ENCODE results near the gene CHN2.

Gene CHN2

GRCh38 chr7:29410996-29411395 lies 216.4 kb downstream of the CHN2 start:
- H3K27ac ChIP-seq, result no peak overlapping the region
- H3K27me3 ChIP-seq (ENCODE audit: insufficient read depth, low read depth), result no peaks in the 10 kb centered on the region
- H3K4me1 ChIP-seq (ENCODE audit: low read depth, poor library complexity, severe bottlenecking), result peaks cover 18% of the 10 kb centered on the region
- no peak overlapping the region for H2AFZ ChIP-seq (ENCODE audit: low read depth)
- H3K9ac ChIP-seq, result no peak overlapping the region
- H3K36me3 ChIP-seq (ENCODE audit: insufficient read depth), result no peaks in the 10 kb centered on the region
- H4K20me1 ChIP-seq (ENCODE audit: insufficient read depth), result no peaks in the 10 kb centered on the region
- no peak overlapping the region for H3K4me2 ChIP-seq
- H3K4me3 ChIP-seq (IDR thresholded peaks at IDR 0.05; ENCODE audit: insufficient read depth, low read depth, low read length), result no peak overlapping the region
- no peaks in the 10 kb centered on the region for H3K79me2 ChIP-seq (ENCODE audit: insufficient read depth, low read depth)
- TF ChIP-seq CTCF (conservative IDR thresholded peaks at IDR 0.05; ENCODE audit: low read depth, low read length), result no peak

DNA sequence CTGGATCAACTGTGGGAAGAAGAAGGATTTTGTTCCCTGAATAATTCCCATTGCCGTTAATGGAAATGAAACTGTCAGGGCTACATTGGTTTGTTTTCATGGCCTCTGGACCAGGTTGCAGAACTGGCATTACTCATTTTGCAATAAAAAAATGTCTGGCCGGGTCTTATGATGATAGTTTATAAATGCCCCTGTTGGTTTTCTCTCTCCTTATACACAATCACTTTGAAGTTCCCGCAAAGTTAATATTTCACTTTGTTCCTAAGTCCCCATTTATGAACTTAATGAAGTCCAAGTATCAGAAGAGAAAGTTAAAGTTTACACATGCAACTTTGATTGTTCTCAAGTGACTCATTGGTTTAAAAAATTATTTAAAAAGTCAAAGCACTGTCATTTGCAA lies 218.3 kb downstream of the CHN2 start:
- Histone ChIP-seq H3K4me3 (IDR thresholded peaks at IDR 0.05; ENCODE audit: insufficient read depth, low read depth, low read length) (no peak overlapping the region), H3K36me3 (ENCODE audit: insufficient read depth) (no peaks in the 10 kb centered on the region), H3K4me2 (no peak overlapping the region), H2AFZ (ENCODE audit: low read depth) (no peak overlapping the region), H3K27ac (no peak overlapping the region), H3K79me2 (ENCODE audit: insufficient read depth, low read depth) (no peaks in the 10 kb centered on the region), H3K9ac (no peak overlapping the region), H3K4me1 (ENCODE audit: low read depth, poor library complexity, severe bottlenecking) (peaks cover 19% of the 10 kb centered on the region), H3K27me3 (ENCODE audit: insufficient read depth, low read depth) (no peaks in the 10 kb centered on the region), H4K20me1 (ENCODE audit: insufficient read depth) (no peaks in the 10 kb centered on the region)
- no peak for TF ChIP-seq CTCF (conservative IDR thresholded peaks at IDR 0.05; ENCODE audit: low read depth, low read length)

DNA sequence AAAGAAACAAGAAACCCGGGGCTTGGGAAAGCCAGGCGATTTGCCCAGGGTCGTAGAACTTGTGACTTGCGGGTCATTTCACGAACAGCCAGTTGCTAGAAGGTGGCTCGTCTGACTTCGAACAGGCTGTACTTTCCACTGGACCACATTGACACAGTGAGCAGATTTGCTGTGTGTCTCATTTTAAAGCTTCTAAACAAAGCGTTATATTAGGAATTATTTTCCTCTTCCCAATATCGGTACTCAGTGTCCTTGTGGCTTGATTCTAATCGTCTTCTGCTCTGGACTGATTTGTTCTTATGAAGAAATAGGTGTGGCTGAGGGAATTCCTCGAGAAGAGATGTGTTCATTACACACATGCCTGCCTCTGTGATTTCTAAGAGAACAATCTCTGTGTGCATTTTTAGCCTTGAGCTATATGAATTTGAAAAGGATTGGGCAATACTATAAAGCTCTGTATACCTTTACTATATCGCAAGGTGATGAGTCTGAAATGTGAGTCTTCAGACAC lies 219.1 kb downstream of the CHN2 start:
- H4K20me1 ChIP-seq (ENCODE audit: insufficient read depth), result no peaks in the 10 kb centered on the region
- TF ChIP-seq CTCF (conservative IDR thresholded peaks at IDR 0.05; ENCODE audit: low read depth, low read length), result no peak
- H3K36me3 ChIP-seq (ENCODE audit: insufficient read depth), result no peaks in the 10 kb centered on the region
- H2AFZ ChIP-seq (ENCODE audit: low read depth), result no peak overlapping the region
- H3K9ac ChIP-seq, result no peak overlapping the region
- no peaks in the 10 kb centered on the region for H3K79me2 ChIP-seq (ENCODE audit: insufficient read depth, low read depth)
- no peak overlapping the region for H3K27ac ChIP-seq
- peaks cover 19% of the 10 kb centered on the region for H3K4me1 ChIP-seq (ENCODE audit: low read depth, poor library complexity, severe bottlenecking)
- no peak overlapping the region for H3K4me2 ChIP-seq
- H3K27me3 ChIP-seq (ENCODE audit: insufficient read depth, low read depth), result no peaks in the 10 kb centered on the region
- no peak overlapping the region for H3K4me3 ChIP-seq (IDR thresholded peaks at IDR 0.05; ENCODE audit: insufficient read depth, low read depth, low read length)

DNA sequence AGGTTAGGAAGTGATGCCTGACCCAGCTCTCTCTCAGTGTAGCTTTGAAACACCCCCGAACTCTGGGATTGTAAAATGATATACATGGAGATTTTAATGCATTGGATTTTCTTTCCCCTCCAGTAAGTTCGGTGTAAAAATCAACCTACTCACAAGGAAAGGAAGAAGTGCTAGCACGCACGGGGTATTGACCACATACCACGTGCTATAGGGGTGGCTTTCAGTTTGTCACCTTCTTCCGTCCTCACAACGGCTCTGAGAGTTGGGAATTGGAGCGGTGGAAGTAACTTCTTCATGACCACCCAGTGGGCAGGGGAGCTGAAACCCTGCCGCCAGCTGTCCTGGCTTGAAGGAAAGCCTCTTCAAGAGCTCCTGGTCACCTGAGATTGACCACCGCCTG lies 219.6 kb downstream of the CHN2 start:
- H4K20me1 ChIP-seq (ENCODE audit: insufficient read depth), result no peaks in the 10 kb centered on the region
- H3K79me2 ChIP-seq (ENCODE audit: insufficient read depth, low read depth), result no peaks in the 10 kb centered on the region
- H3K4me3 ChIP-seq (IDR thresholded peaks at IDR 0.05; ENCODE audit: insufficient read depth, low read depth, low read length), result no peak overlapping the region
- no peaks in the 10 kb centered on the region for H3K27me3 ChIP-seq (ENCODE audit: insufficient read depth, low read depth)
- no peak overlapping the region for H3K4me2 ChIP-seq
- H3K9ac ChIP-seq, result no peak overlapping the region
- no peak overlapping the region for H2AFZ ChIP-seq (ENCODE audit: low read depth)
- no peaks in the 10 kb centered on the region for H3K36me3 ChIP-seq (ENCODE audit: insufficient read depth)
- H3K4me1 ChIP-seq (ENCODE audit: low read depth, poor library complexity, severe bottlenecking), result peaks cover 19% of the 10 kb centered on the region
- TF ChIP-seq CTCF (conservative IDR thresholded peaks at IDR 0.05; ENCODE audit: low read depth, low read length), result no peak
- no peak overlapping the region for H3K27ac ChIP-seq

Measured in KMS-11 (cell line).